Neural crest cell (in vitro differentiated cells): ENCODE measurements around the gene ZNF280C. TPM values are rescaled to one million over a fixed set of nuclear protein-coding genes. Genes with fewer than 3 reads are reported as not detected.

Source experiments
- DNase-seq: peaks from one replicate; pipeline ENCODE4 v3.0.0; 2021; ENCODE audit warnings: low read depth, mixed read lengths, low spot score
- H3K27ac Mint-ChIP-seq: one replicate; pipeline ENCODE4 v1.8.0; 2021; ENCODE audit warnings: mild to moderate bottlenecking, mixed read lengths; ENCODE audit not compliant: unreplicated experiment
- H3K27me3 Mint-ChIP-seq: 2 replicates; pipeline ENCODE4 v1.8.0; 2021; ENCODE audit warnings: low read depth, mild to moderate bottlenecking, mixed read lengths
- H3K36me3 Mint-ChIP-seq: 2 replicates; pipeline ENCODE4 v1.8.0; 2021; ENCODE audit warnings: low read depth, mild to moderate bottlenecking, mixed read lengths
- H3K4me1 Mint-ChIP-seq: 2 replicates; pipeline ENCODE4 v1.8.0; 2021; ENCODE audit warnings: mixed read lengths
- H3K4me3 Mint-ChIP-seq: one replicate; pipeline ENCODE4 v1.8.0; 2021; ENCODE audit warnings: mild to moderate bottlenecking, mixed read lengths
- H3K9me3 Mint-ChIP-seq: 2 replicates; pipeline ENCODE4 v1.8.0; 2021; ENCODE audit warnings: mixed read lengths
- CTCF ChIP-seq: fragments of 200-600 bp; sonication (generic); conservative IDR thresholded peaks from 2 replicates; pipeline ENCODE4 v1.5.0; 2021; ENCODE audit warnings: antibody characterized with exemption, mild to moderate bottlenecking
- long read RNA-seq: library from polyadenylated mRNA; unstranded; transcript quantifications from one replicate; pipeline ENCODE4 v2.0.0, GENCODE V29; 2020
- total RNA-seq: library from RNA; stranded (reverse); gene quantifications from 2 replicates; pipeline ENCODE4 v1.2.1, GENCODE V29; 2021

ZNF280C gene
- total RNA-seq, result 20.6 and 21.8 TPM in 2 replicates
- long read RNA-seq, partial matches to known transcripts, result 7 of 11 reads
- long read RNA-seq, other reads (novel, unspliced or antisense), result 4 of 11 reads

GRCh38 chrX:130268449-130269170 is at the start of gene ZNF280C:
ZNF280C (minus strand) TSS chrX:130268899; CDS start chrX:130260449, 8,450 bp downstream.
- Mint-ChIP-seq H3K9me3 (peaks cover 8% of the 10 kb centered on the region), H3K4me3 (peak within 1 kb of the TSS; percentile 95), H3K36me3 (peaks cover 7% of the 10 kb centered on the region), H3K27me3 (peaks cover 6% of the 10 kb centered on the region), H3K4me1 (peaks cover 14% of the 10 kb centered on the region), H3K27ac (peak within 1 kb of the TSS; percentile 96)
- peak; percentile 78 for DNase-seq
- TF ChIP-seq CTCF, result no peak

- no peak overlapping the region for H3K27ac Mint-ChIP-seq
- DNase-seq, result no peak
- TF ChIP-seq CTCF, result no peak
- H3K4me1 Mint-ChIP-seq, result no peaks in the 10 kb centered on the region
- H3K4me3 Mint-ChIP-seq, result no peak overlapping the region
- peaks cover 15% of the 10 kb centered on the region for H3K9me3 Mint-ChIP-seq
- H3K27me3 Mint-ChIP-seq, result no peaks in the 10 kb centered on the region
- H3K36me3 Mint-ChIP-seq, result no peaks in the 10 kb centered on the region
These were observed 36.1 kb upstream of the ZNF280C start for GRCh38 chrX:130304587-130305368.

- Mint-ChIP-seq H3K4me1 (no peaks in the 10 kb centered on the region), H3K27me3 (no peaks in the 10 kb centered on the region), H3K36me3 (no peaks in the 10 kb centered on the region), H3K9me3 (peaks cover 15% of the 10 kb centered on the region), H3K4me3 (no peak overlapping the region), H3K27ac (no peak overlapping the region)
- no peak for DNase-seq
- TF ChIP-seq CTCF, result no peak
These were observed 33.3 kb upstream of the ZNF280C start for GRCh38 chrX:130301977-130302376.

- H3K9me3 Mint-ChIP-seq, result peaks cover 12% of the 10 kb centered on the region
- DNase-seq, result no peak
- H3K27ac Mint-ChIP-seq, result no peak overlapping the region
- no peaks in the 10 kb centered on the region for H3K36me3 Mint-ChIP-seq
- H3K4me1 Mint-ChIP-seq, result peaks cover 4% of the 10 kb centered on the region
- TF ChIP-seq CTCF, result no peak
- H3K27me3 Mint-ChIP-seq, result no peaks in the 10 kb centered on the region
- H3K4me3 Mint-ChIP-seq, result no peak overlapping the region
These were observed 32.7 kb upstream of the ZNF280C start for GRCh38 chrX:130301405-130301804.

GRCh38 chrX:130300010-130300282 is 31.2 kb upstream of the ZNF280C start:
- no peak overlapping the region for H3K4me3 Mint-ChIP-seq
- DNase-seq, result no peak
- H3K27me3 Mint-ChIP-seq, result no peaks in the 10 kb centered on the region
- peaks cover 4% of the 10 kb centered on the region for H3K4me1 Mint-ChIP-seq
- no peak for TF ChIP-seq CTCF
- peaks cover 12% of the 10 kb centered on the region for H3K9me3 Mint-ChIP-seq
- no peaks in the 10 kb centered on the region for H3K36me3 Mint-ChIP-seq
- H3K27ac Mint-ChIP-seq, result no peak overlapping the region
